ENCODE data around the gene ADAMTS18. TPM values are rescaled to one million over a fixed set of nuclear protein-coding genes. Genes with fewer than 3 reads are reported as not detected.

ADAMTS18 gene
- total and polyA plus RNA-seq, 4 donors = under 0.01 to 0.17 TPM; not detected in 2

GRCh38 chr16:77285676-77286075 is 149.2 kb downstream of the ADAMTS18 start:
- TF ChIP-seq RAD21 (IDR thresholded peaks at IDR 0.05) = no peak
- no peak for TF ChIP-seq CTCF (IDR thresholded peaks at IDR 0.05; ENCODE audit: low read depth, low read length, missing input control)
- TF ChIP-seq, protein P1, sequence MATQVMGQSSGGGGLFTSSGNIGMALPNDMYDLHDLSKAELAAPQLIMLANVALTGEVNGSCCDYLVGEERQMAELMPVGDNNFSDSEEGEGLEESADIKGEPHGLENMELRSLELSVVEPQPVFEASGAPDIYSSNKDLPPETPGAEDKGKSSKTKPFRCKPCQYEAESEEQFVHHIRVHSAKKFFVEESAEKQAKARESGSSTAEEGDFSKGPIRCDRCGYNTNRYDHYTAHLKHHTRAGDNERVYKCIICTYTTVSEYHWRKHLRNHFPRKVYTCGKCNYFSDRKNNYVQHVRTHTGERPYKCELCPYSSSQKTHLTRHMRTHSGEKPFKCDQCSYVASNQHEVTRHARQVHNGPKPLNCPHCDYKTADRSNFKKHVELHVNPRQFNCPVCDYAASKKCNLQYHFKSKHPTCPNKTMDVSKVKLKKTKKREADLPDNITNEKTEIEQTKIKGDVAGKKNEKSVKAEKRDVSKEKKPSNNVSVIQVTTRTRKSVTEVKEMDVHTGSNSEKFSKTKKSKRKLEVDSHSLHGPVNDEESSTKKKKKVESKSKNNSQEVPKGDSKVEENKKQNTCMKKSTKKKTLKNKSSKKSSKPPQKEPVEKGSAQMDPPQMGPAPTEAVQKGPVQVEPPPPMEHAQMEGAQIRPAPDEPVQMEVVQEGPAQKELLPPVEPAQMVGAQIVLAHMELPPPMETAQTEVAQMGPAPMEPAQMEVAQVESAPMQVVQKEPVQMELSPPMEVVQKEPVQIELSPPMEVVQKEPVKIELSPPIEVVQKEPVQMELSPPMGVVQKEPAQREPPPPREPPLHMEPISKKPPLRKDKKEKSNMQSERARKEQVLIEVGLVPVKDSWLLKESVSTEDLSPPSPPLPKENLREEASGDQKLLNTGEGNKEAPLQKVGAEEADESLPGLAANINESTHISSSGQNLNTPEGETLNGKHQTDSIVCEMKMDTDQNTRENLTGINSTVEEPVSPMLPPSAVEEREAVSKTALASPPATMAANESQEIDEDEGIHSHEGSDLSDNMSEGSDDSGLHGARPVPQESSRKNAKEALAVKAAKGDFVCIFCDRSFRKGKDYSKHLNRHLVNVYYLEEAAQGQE (IDR thresholded peaks at IDR 0.05) = no peak
- no peak for TF ChIP-seq ATF3 (IDR thresholded peaks at IDR 0.05)
- TF ChIP-seq FOXA1 (IDR thresholded peaks at IDR 0.05) = no peak
- no peak for TF ChIP-seq NR2F2 (IDR thresholded peaks at IDR 0.05)
- no peak for TF ChIP-seq JUND (IDR thresholded peaks at IDR 0.05)
- TF ChIP-seq FOXA2 (IDR thresholded peaks at IDR 0.05) = no peak
- TF ChIP-seq EGR1 (IDR thresholded peaks at IDR 0.05; ENCODE audit: low read depth in 2 of 2) = no peak
- TF ChIP-seq, protein P2, sequence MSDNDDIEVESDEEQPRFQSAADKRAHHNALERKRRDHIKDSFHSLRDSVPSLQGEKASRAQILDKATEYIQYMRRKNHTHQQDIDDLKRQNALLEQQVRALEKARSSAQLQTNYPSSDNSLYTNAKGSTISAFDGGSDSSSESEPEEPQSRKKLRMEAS (IDR thresholded peaks at IDR 0.05) = no peak
- TF ChIP-seq HNF4A (conservative IDR thresholded peaks at IDR 0.05) = no peak
- no peak for TF ChIP-seq RXRA (IDR thresholded peaks at IDR 0.05)
- no peak for TF ChIP-seq HNF4G (IDR thresholded peaks at IDR 0.05)
- TF ChIP-seq TAF1 (conservative IDR thresholded peaks at IDR 0.05) = no peak
- no peak for TF ChIP-seq YY1 (IDR thresholded peaks at IDR 0.05)
- no peaks in the 10 kb centered on the region for H3K27me3 ChIP-seq (ENCODE audit: control insufficient read depth in 4 of 4, insufficient read depth in 4 of 4, low read length in 3 of 4)
- no peak overlapping the region for H3K9ac ChIP-seq (ENCODE audit: low read depth in 1 of 2, low read length in 2 of 2)
- no peaks in the 10 kb centered on the region for H3K4me1 ChIP-seq (ENCODE audit: control insufficient read depth in 4 of 4, insufficient read depth in 4 of 4, low read length in 3 of 4)
- no peak overlapping the region for H3K4me3 ChIP-seq (ENCODE audit: low read depth in 1 of 3, low read length in 3 of 3)
- no peaks in the 10 kb centered on the region for H3K36me3 ChIP-seq (ENCODE audit: control insufficient read depth in 4 of 4, insufficient read depth in 3 of 4, low read depth in 1 of 4, low read length in 3 of 4)
- H3K9me3 ChIP-seq (ENCODE audit: control insufficient read depth in 4 of 4, low read length in 3 of 4) = no peaks in the 10 kb centered on the region
- no peak for DNase-seq (ENCODE audit: low spot score)
- 86% methylated on average over 5 of the region's 5 CpGs for WGBS
- no peak overlapping the region for H3K27ac ChIP-seq (ENCODE audit: low read depth in 1 of 2, low read length in 2 of 2)

- no peaks in the 10 kb centered on the region for H3K4me1 ChIP-seq (ENCODE audit: control insufficient read depth in 4 of 4, insufficient read depth in 4 of 4, low read length in 3 of 4)
- H3K9me3 ChIP-seq (ENCODE audit: control insufficient read depth in 4 of 4, low read length in 3 of 4) = no peaks in the 10 kb centered on the region
- no peaks in the 10 kb centered on the region for H3K27me3 ChIP-seq (ENCODE audit: control insufficient read depth in 4 of 4, insufficient read depth in 4 of 4, low read length in 3 of 4)
- no peak for TF ChIP-seq FOXA1 (IDR thresholded peaks at IDR 0.05)
- TF ChIP-seq, protein P1 (IDR thresholded peaks at IDR 0.05) = no peak
- TF ChIP-seq YY1 (IDR thresholded peaks at IDR 0.05) = no peak
- no peak for TF ChIP-seq ATF3 (IDR thresholded peaks at IDR 0.05)
- TF ChIP-seq JUND (IDR thresholded peaks at IDR 0.05) = no peak
- TF ChIP-seq HNF4A (conservative IDR thresholded peaks at IDR 0.05) = no peak
- TF ChIP-seq ZBTB33 (IDR thresholded peaks at IDR 0.05) = no peak
- no peak for TF ChIP-seq CTCF (IDR thresholded peaks at IDR 0.05; ENCODE audit: low read depth, low read length, missing input control)
- no peak for TF ChIP-seq NR2F2 (IDR thresholded peaks at IDR 0.05)
- no peak for TF ChIP-seq GABPA (IDR thresholded peaks at IDR 0.05 in 1 of 2, conservative IDR thresholded peaks at IDR 0.05 in 1 of 2)
- no peak for DNase-seq (ENCODE audit: low spot score)
- no peak overlapping the region for H3K27ac ChIP-seq (ENCODE audit: low read depth in 1 of 2, low read length in 2 of 2)
- no peak overlapping the region for H3K9ac ChIP-seq (ENCODE audit: low read depth in 1 of 2, low read length in 2 of 2)
- no peaks in the 10 kb centered on the region for H3K36me3 ChIP-seq (ENCODE audit: control insufficient read depth in 4 of 4, insufficient read depth in 3 of 4, low read depth in 1 of 4, low read length in 3 of 4)
- no peak overlapping the region for H3K4me3 ChIP-seq (ENCODE audit: low read depth in 1 of 3, low read length in 3 of 3)
- 81% methylated on average over 2 of the region's 2 CpGs for WGBS
These were observed 152.5 kb downstream of the ADAMTS18 start for GRCh38 chr16:77282345-77282744.

Measured in liver (tissue), 9 donors.